ENCODE measurements around the gene SLC30A1. TPM values are rescaled to one million over a fixed set of nuclear protein-coding genes. Genes with fewer than 3 reads are reported as not detected.
"Not testable (repeated sequence)": the region's sequence is repeated elsewhere in the genome, so short reads cannot be mapped to it uniquely, and the experiment has no call there.

The SLC30A1 gene
- total RNA-seq: 14.1 TPM

- ATAC-seq: peak; percentile 99
These were observed at the start of gene SLC30A1 for GRCh38 chr1:211578640-211579439. SLC30A1 (minus strand) TSS chr1:211579161; CDS start chr1:211578612, 549 bp downstream.

- ATAC-seq: no peak
These were observed 49.5 kb upstream of the SLC30A1 start for GRCh38 chr1:211628417-211628816.

GRCh38 chr1:211627259-211627658 lies 48.3 kb upstream of the SLC30A1 start:
- ATAC-seq: no peak

GRCh38 chr1:211625866-211626265 lies 46.9 kb upstream of the SLC30A1 start:
- ATAC-seq: not testable (repeated sequence)

GRCh38 chr1:211625040-211625439 lies 46.1 kb upstream of the SLC30A1 start:
- peak; percentile 65 for ATAC-seq

- no peak for ATAC-seq
These were observed 44.6 kb upstream of the SLC30A1 start for GRCh38 chr1:211623515-211623914.

GRCh38 chr1:211621447-211622198 lies 42.7 kb upstream of the SLC30A1 start:
- ATAC-seq: no peak

GRCh38 chr1:211620097-211620496 lies 41.1 kb upstream of the SLC30A1 start:
- no peak for ATAC-seq

GRCh38 chr1:211619033-211619996 lies 40.4 kb upstream of the SLC30A1 start:
- no peak for ATAC-seq

- ATAC-seq: no peak
These were observed 38.0 kb upstream of the SLC30A1 start for GRCh38 chr1:211616965-211617297.

GRCh38 chr1:211616231-211616964 lies 37.4 kb upstream of the SLC30A1 start:
- no peak for ATAC-seq

GRCh38 chr1:211614615-211615014 lies 35.7 kb upstream of the SLC30A1 start:
- no peak for ATAC-seq

- no peak for ATAC-seq
These were observed 35.0 kb upstream of the SLC30A1 start for GRCh38 chr1:211613951-211614350.

GRCh38 chr1:211613108-211613947 lies 34.4 kb upstream of the SLC30A1 start:
- ATAC-seq: peak; percentile 86

- peak; percentile 22 for ATAC-seq
These were observed 33.8 kb upstream of the SLC30A1 start for GRCh38 chr1:211612786-211613107.

GRCh38 chr1:211611818-211612217 lies 32.9 kb upstream of the SLC30A1 start:
- no peak for ATAC-seq

- ATAC-seq: no peak
These were observed 32.0 kb upstream of the SLC30A1 start for GRCh38 chr1:211610779-211611556.

GRCh38 chr1:211609120-211610024 lies 30.4 kb upstream of the SLC30A1 start:
- no peak for ATAC-seq

GRCh38 chr1:211607754-211608473 lies 29.0 kb upstream of the SLC30A1 start:
- ATAC-seq: no peak
